GM12878 (cell line): Measurements from ENCODE around the gene ESRRB. TPM values are rescaled to one million over a fixed set of nuclear protein-coding genes. Genes with fewer than 3 reads are reported as not detected.

Experiments
- ATAC-seq: fragments of 200-7000 bp; cut with Tn5 transposase; 3 replicates; pipeline ENCODE4 v1.9.1; 2020; ENCODE audit warnings: mild to moderate bottlenecking, moderate library complexity
- BruUV-seq: library from RNA; stranded (reverse); fragments of 400-500 nt; replicated peaks from 2 replicates; lab custom pipeline; 2021; lab: Mats Ljungman, UMichigan
- CTCF ChIA-PET: fragments of 300-600 bp; sonication (Branson Sonifier 250); formaldehyde crosslinking; extraction: SDS; loops from one replicate; lab custom pipeline; 2021; ENCODE audit warnings: inconsistent platforms; lab: Yijun Ruan, JAX
- POLR2A ChIA-PET: fragments of 350-600 bp; formaldehyde crosslinking; extraction: SDS; loops from one replicate; lab custom pipeline; 2021; ENCODE audit warnings: inconsistent platforms; lab: Charles Lee
- RAD21 ChIA-PET: fragments of 300-600 bp; sonication (Branson Sonifier 250); formaldehyde crosslinking; loops from one replicate; lab custom pipeline; 2023; ENCODE audit warnings: antibody characterized with exemption; ENCODE audit not compliant: unreplicated experiment; lab: Charles Lee
- SMC1A ChIA-PET: fragments of 300-600 bp; sonication (Branson Sonifier 250); formaldehyde crosslinking; loops from one replicate; lab custom pipeline; 2023; ENCODE audit not compliant: unreplicated experiment, uncharacterized antibody; lab: Charles Lee
- DNase-seq: peaks from one replicate; pipeline ENCODE4 v3.0.0-alpha.2; 2011; ENCODE audit warnings: low read depth, low spot score
- FAIRE-seq: peaks from 3 replicates; lab custom pipeline; 2011; peaks lifted over from hg19 to GRCh38; lab: Jason Lieb, UNC
- H2AFZ ChIP-seq: 2 replicates; pipeline ENCODE4 v1.6.0; 2011; ENCODE audit warnings: low read depth, low read length, control low read depth; ENCODE audit not compliant: control insufficient read depth
- H3K27ac ChIP-seq: 2 replicates; pipeline ENCODE4 v1.5.1; 2011; ENCODE audit warnings: control low read depth; ENCODE audit not compliant: control insufficient read depth, insufficient read depth
- H3K27me3 ChIP-seq, 2 experiments: replicated peaks in 1 of 2; 2 replicates each; pipeline versions ENCODE4 v1.6.0 to v1.6.1; 2011; ENCODE audit warnings: low read length in 1 of 2; ENCODE audit not compliant: control insufficient read depth in 2 of 2, insufficient read depth in 2 of 2
- H3K36me3 ChIP-seq, 2 experiments: 2 replicates each; pipeline ENCODE4 v1.5.1; 2011; ENCODE audit warnings: low read length in 1 of 2; ENCODE audit not compliant: control insufficient read depth in 2 of 2, insufficient read depth in 2 of 2
- H3K4me1 ChIP-seq: 2 replicates; pipeline ENCODE4 v1.6.1; 2011; ENCODE audit warnings: mild to moderate bottlenecking, low read length, moderate library complexity, mixed read lengths; ENCODE audit not compliant: control insufficient read depth, insufficient read depth
- H3K4me2 ChIP-seq: 2 replicates; pipeline ENCODE4 v1.6.0; 2011; ENCODE audit warnings: control low read depth; ENCODE audit not compliant: control insufficient read depth, insufficient read depth
- H3K4me3 ChIP-seq: fragments of 200-600 bp; sonication (generic); 2 replicates; pipeline ENCODE4 v1.5.1; 2016
- H3K79me2 ChIP-seq: 2 replicates; pipeline ENCODE4 v1.6.0; 2011; ENCODE audit warnings: low read length; ENCODE audit not compliant: control insufficient read depth, insufficient read depth
- H3K9ac ChIP-seq: 2 replicates; pipeline ENCODE4 v1.8.0; 2011; ENCODE audit warnings: low read length, control low read depth, mixed read lengths; ENCODE audit not compliant: control insufficient read depth, insufficient read depth
- H3K9me3 ChIP-seq: replicated peaks from 3 replicates; pipeline ENCODE4 v1.5.1; 2011; ENCODE audit warnings: mild to moderate bottlenecking, low read length; ENCODE audit not compliant: control insufficient read depth, insufficient read depth
- H4K20me1 ChIP-seq: 2 replicates; pipeline ENCODE4 v1.6.0; 2011; ENCODE audit not compliant: control insufficient read depth, insufficient read depth
- CBX5 ChIP-seq: sonication (generic); IDR thresholded peaks from 2 replicates; pipeline ENCODE4 v1.6.1; 2016; ENCODE audit warnings: low read depth, moderate library complexity, mild to moderate bottlenecking, inconsistent platforms
- HDGF ChIP-seq: fragments of 450-650 bp; IDR thresholded peaks from 2 replicates; pipeline ENCODE4 v1.6.1; 2016; ENCODE audit warnings: antibody characterized with exemption
- NFYA ChIP-seq: IDR thresholded peaks from 2 replicates; pipeline ENCODE4 v1.6.1; 2011; ENCODE audit warnings: low read depth, mild to moderate bottlenecking, low read length, improper control_type of control experiment, borderline replicate concordance
- RAD21 ChIP-seq: IDR thresholded peaks from 2 replicates; pipeline ENCODE4 v1.6.1; 2011; ENCODE audit warnings: mild to moderate bottlenecking, low read depth, low read length, moderate library complexity; ENCODE audit not compliant: insufficient read depth
- SMC3 ChIP-seq: IDR thresholded peaks from 2 replicates; pipeline ENCODE4 v1.6.1; 2011; ENCODE audit warnings: low read length, improper control_type of control experiment, borderline replicate concordance
- SP1 ChIP-seq: IDR thresholded peaks from one replicate; pipeline ENCODE4 v1.6.1; 2011; ENCODE audit warnings: low read depth, low read length
- SUZ12 ChIP-seq: fragments of 200-600 bp; sonication (generic); IDR thresholded peaks from one replicate; pipeline ENCODE4 v1.6.1; 2018; ENCODE audit warnings: antibody characterized with exemption, mild to moderate bottlenecking; ENCODE audit not compliant: unreplicated experiment
- TARDBP ChIP-seq: IDR thresholded peaks from 2 replicates; pipeline ENCODE4 v1.6.1; 2016; ENCODE audit warnings: borderline replicate concordance
- WGBS: methylation state at CpG from one replicate; pipeline ENCODE4 v1.1.6; 2016; ENCODE audit warnings: low lambda C conversion rate; ENCODE audit not compliant: insufficient replicate concordance, insufficient coverage; ENCODE audit errors: missing lambda C conversion rate; 5-methylcytosine and 5-hydroxymethylcytosine counted together
- in situ Hi-C: fragments of 300-500 bp; cut with MboI; formaldehyde crosslinking; loops from 9 replicates; pipeline ENCODE4 v1.14.3; 2018; ENCODE audit warnings: mixed read lengths
- intact Hi-C: fragments of 100-400 bp; cut with micrococcal nuclease; formaldehyde crosslinking; loops from one replicate; pipeline ENCODE4 v1.14.2; 2022; ENCODE audit not compliant: unreplicated experiment
- polyA plus RNA-seq, 11 experiments: library from polyadenylated mRNA; depleted of rRNA in 4 of 11; unstranded in 6 of 11; stranded (reverse) in 5 of 11; fragments of >200 nt; fragmentation: Nextera tagmentation in 4 of 11; fragmentation: Illumina TruSeq in 1 of 11; extraction: Ambion mirVana in 4 of 11; extraction: Trizol in 1 of 11; gene quantifications; 1 replicate in 1 of 11; 2 replicates in 10 of 11; pipeline versions ENCODE4 v1.2.1 to v1.2.3, GENCODE V29; 2011 to 2016; ENCODE audit warnings: inconsistent platforms in 2 of 11, missing spikeins in 2 of 11, low read depth in 1 of 11
- total RNA-seq, 4 experiments: library from RNA; depleted of rRNA in 3 of 4; stranded (reverse); fragments of >200 nt in 3 of 4; fragmentation: Illumina TruSeq in 1 of 4; extraction: Trizol in 1 of 4; gene quantifications; 2 replicates each; pipeline versions ENCODE4 v1.2.1 to v1.2.3, GENCODE V29; 2013 to 2021
- TF ChIP-seq, protein P1 (sequence below): fragments of 150-350 bp; IDR thresholded peaks from 2 replicates; pipeline ENCODE4 v1.6.1; 2016; ENCODE audit warnings: low read depth, low read length
- TF ChIP-seq, protein P2 (sequence below): fragments of 450-650 bp; IDR thresholded peaks from 2 replicates; pipeline ENCODE4 v1.6.1; 2014; ENCODE audit warnings: mild to moderate bottlenecking
- TF ChIP-seq, protein P3 (sequence below): IDR thresholded peaks from 2 replicates; pipeline ENCODE4 v1.6.1; 2012; ENCODE audit warnings: improper control_type of control experiment, low read depth, low read length; ENCODE audit not compliant: insufficient replicate concordance

The ESRRB gene
- total and polyA plus RNA-seq, 10 of the 15 experiments (the other 5 are each of a cell fraction or from before 2014, with no cell fraction given), result 0.03 to 0.73 (median 0.11) TPM; not detected in 6

DNA sequence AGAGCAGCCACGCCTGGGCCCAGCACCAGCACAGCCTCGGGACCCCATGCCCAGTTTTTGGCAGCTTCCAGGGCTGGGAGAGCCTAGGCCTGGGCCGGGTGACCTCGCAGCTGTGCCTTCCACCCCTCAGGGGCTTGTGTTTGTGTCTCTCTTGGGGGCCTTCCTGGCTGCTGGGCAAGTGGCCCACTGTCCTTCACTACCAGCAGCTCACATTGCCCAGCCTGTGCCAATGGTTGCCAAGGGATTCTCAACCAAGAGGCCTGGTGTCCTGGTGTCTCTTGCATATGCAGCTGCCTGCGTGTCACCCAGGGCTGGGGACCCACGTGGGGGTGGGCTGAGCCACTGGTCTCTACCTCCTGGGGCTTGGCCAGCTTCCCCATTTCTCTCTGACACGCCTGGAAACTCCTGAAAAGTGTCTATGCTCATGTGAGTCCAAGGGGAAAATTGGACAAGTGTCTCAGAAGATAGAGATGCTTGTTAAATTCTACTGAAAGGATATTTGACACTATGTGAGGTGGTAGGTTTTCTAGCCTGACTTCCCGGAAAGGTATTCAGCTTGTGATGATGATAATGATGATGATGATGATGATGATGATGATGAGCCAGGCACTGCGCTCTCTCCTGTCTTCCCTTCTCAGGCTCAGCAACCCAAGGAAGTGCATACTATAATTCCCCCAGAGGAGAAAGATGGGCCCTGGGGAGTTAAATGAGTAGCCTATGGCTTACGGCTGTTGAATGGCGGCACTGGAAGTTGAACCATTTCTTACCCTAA, 48.8 kb upstream of the ESRRB start:
- ChIA-PET CTCF (interaction anchor here (0.6 kb wide), 1 partner anchor 240 kb away, joined by 3 read pairs; no protein-coding TSS in a partner anchor), SMC1A (no interaction called here), RAD21 (no interaction called here), POLR2A (no interaction called here)
- no peak for DNase-seq
- Histone ChIP-seq H3K79me2 (no peaks in the 10 kb centered on the region), H3K27me3 (peaks cover 0 to 10% of the 10 kb centered on the region in 2 experiments), H3K4me3 (no peak overlapping the region), H3K4me2 (no peak overlapping the region), H3K9me3 (no peaks in the 10 kb centered on the region), H3K27ac (no peak overlapping the region), H3K4me1 (no peaks in the 10 kb centered on the region), H3K9ac (no peak overlapping the region), H4K20me1 (no peaks in the 10 kb centered on the region), H2AFZ (no peak overlapping the region), H3K36me3 (no peaks in the 10 kb centered on the region)
- intact Hi-C loops (no loop called here), in situ Hi-C loops (no loop called here)
- WGBS, result 32% methylated on average over 11 of the region's 11 CpGs
- BruUV-seq, result no TSS peak
- no peak for FAIRE-seq
- ATAC-seq, result no peak
- TF ChIP-seq SP1 (no peak), RAD21 (no peak), CBX5 (no peak), HDGF (no peak), SMC3 (no peak), NFYA (no peak), SUZ12 (no peak), TARDBP (no peak)
- TF ChIP-seq, protein P1, sequence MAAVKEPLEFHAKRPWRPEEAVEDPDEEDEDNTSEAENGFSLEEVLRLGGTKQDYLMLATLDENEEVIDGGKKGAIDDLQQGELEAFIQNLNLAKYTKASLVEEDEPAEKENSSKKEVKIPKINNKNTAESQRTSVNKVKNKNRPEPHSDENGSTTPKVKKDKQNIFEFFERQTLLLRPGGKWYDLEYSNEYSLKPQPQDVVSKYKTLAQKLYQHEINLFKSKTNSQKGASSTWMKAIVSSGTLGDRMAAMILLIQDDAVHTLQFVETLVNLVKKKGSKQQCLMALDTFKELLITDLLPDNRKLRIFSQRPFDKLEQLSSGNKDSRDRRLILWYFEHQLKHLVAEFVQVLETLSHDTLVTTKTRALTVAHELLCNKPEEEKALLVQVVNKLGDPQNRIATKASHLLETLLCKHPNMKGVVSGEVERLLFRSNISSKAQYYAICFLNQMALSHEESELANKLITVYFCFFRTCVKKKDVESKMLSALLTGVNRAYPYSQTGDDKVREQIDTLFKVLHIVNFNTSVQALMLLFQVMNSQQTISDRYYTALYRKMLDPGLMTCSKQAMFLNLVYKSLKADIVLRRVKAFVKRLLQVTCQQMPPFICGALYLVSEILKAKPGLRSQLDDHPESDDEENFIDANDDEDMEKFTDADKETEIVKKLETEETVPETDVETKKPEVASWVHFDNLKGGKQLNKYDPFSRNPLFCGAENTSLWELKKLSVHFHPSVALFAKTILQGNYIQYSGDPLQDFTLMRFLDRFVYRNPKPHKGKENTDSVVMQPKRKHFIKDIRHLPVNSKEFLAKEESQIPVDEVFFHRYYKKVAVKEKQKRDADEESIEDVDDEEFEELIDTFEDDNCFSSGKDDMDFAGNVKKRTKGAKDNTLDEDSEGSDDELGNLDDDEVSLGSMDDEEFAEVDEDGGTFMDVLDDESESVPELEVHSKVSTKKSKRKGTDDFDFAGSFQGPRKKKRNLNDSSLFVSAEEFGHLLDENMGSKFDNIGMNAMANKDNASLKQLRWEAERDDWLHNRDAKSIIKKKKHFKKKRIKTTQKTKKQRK, result no peak
- TF ChIP-seq, protein P2, sequence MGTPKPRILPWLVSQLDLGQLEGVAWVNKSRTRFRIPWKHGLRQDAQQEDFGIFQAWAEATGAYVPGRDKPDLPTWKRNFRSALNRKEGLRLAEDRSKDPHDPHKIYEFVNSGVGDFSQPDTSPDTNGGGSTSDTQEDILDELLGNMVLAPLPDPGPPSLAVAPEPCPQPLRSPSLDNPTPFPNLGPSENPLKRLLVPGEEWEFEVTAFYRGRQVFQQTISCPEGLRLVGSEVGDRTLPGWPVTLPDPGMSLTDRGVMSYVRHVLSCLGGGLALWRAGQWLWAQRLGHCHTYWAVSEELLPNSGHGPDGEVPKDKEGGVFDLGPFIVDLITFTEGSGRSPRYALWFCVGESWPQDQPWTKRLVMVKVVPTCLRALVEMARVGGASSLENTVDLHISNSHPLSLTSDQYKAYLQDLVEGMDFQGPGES, result no peak
- TF ChIP-seq, protein P3, sequence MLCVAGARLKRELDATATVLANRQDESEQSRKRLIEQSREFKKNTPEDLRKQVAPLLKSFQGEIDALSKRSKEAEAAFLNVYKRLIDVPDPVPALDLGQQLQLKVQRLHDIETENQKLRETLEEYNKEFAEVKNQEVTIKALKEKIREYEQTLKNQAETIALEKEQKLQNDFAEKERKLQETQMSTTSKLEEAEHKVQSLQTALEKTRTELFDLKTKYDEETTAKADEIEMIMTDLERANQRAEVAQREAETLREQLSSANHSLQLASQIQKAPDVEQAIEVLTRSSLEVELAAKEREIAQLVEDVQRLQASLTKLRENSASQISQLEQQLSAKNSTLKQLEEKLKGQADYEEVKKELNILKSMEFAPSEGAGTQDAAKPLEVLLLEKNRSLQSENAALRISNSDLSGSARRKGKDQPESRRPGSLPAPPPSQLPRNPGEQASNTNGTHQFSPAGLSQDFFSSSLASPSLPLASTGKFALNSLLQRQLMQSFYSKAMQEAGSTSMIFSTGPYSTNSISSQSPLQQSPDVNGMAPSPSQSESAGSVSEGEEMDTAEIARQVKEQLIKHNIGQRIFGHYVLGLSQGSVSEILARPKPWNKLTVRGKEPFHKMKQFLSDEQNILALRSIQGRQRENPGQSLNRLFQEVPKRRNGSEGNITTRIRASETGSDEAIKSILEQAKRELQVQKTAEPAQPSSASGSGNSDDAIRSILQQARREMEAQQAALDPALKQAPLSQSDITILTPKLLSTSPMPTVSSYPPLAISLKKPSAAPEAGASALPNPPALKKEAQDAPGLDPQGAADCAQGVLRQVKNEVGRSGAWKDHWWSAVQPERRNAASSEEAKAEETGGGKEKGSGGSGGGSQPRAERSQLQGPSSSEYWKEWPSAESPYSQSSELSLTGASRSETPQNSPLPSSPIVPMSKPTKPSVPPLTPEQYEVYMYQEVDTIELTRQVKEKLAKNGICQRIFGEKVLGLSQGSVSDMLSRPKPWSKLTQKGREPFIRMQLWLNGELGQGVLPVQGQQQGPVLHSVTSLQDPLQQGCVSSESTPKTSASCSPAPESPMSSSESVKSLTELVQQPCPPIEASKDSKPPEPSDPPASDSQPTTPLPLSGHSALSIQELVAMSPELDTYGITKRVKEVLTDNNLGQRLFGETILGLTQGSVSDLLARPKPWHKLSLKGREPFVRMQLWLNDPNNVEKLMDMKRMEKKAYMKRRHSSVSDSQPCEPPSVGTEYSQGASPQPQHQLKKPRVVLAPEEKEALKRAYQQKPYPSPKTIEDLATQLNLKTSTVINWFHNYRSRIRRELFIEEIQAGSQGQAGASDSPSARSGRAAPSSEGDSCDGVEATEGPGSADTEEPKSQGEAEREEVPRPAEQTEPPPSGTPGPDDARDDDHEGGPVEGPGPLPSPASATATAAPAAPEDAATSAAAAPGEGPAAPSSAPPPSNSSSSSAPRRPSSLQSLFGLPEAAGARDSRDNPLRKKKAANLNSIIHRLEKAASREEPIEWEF, result no peak
